A673 (cell line): Measurements from ENCODE around the gene RTN4RL1. TPM values are rescaled to one million over a fixed set of nuclear protein-coding genes. Genes with fewer than 3 reads are reported as not detected.

Experiments
- BruUV-seq: library from RNA; stranded (reverse); fragments of 400-500 nt; replicated peaks from 2 replicates; lab custom pipeline; 2021; lab: Mats Ljungman, UMichigan
- CTCF ChIA-PET: fragments of 300-600 bp; sonication (Branson Sonifier 250); formaldehyde crosslinking; loops from one replicate; lab custom pipeline; 2022; ENCODE audit warnings: antibody characterized with exemption; lab: Charles Lee
- POLR2A ChIA-PET: fragments of 300-600 bp; sonication (Branson Sonifier 250); formaldehyde crosslinking; loops from one replicate; lab custom pipeline; 2022; ENCODE audit warnings: antibody characterized with exemption; ENCODE audit not compliant: low non-redundant PET; lab: Charles Lee
- DNase-seq: peaks from one replicate; pipeline ENCODE4 v3.0.0-alpha.2; 2015; ENCODE audit warnings: low spot score
- H3K27ac ChIP-seq: fragments of 200-600 bp; sonication (generic); 2 replicates; pipeline ENCODE4 v1.5.1; 2016; ENCODE audit warnings: mixed run types, low read depth, mild to moderate bottlenecking, mixed read lengths, antibody characterized with exemption, low read length; ENCODE audit not compliant: poor library complexity, severe bottlenecking
- H3K27me3 ChIP-seq: fragments of 200-600 bp; sonication (generic); replicated peaks from 2 replicates; pipeline ENCODE4 v1.6.1; 2017; ENCODE audit warnings: mixed run types, low read depth, mild to moderate bottlenecking, mixed read lengths, antibody characterized with exemption, low read length; ENCODE audit not compliant: insufficient read depth, poor library complexity
- H3K36me3 ChIP-seq: fragments of 200-600 bp; sonication (generic); 2 replicates; pipeline ENCODE4 v1.6.1; 2016; ENCODE audit warnings: mixed run types, mild to moderate bottlenecking, mixed read lengths, antibody characterized with exemption, low read length; ENCODE audit not compliant: insufficient read depth, poor library complexity, severe bottlenecking
- H3K4me1 ChIP-seq: fragments of 200-600 bp; sonication (generic); 2 replicates; pipeline ENCODE4 v1.6.1; 2017; ENCODE audit warnings: mixed run types, mild to moderate bottlenecking, mixed read lengths, antibody characterized with exemption, low read length; ENCODE audit not compliant: insufficient read depth, poor library complexity, severe bottlenecking
- H3K4me3 ChIP-seq: fragments of 200-600 bp; sonication (generic); 2 replicates; pipeline ENCODE4 v1.5.1; 2016; ENCODE audit warnings: low read depth, mixed run types, mild to moderate bottlenecking, mixed read lengths, low read length; ENCODE audit not compliant: poor library complexity, severe bottlenecking
- H3K9me3 ChIP-seq: fragments of 200-600 bp; sonication (generic); 2 replicates; pipeline ENCODE4 v1.6.1; 2016; ENCODE audit warnings: mixed run types, low read depth, mild to moderate bottlenecking, mixed read lengths, antibody characterized with exemption, low read length; ENCODE audit not compliant: poor library complexity, severe bottlenecking
- CTCF ChIP-seq: fragments of 300-800, 200-600 bp; sonication (generic); conservative IDR thresholded peaks from 2 replicates; pipeline ENCODE4 v1.5.1; 2017; ENCODE audit warnings: low read depth, mild to moderate bottlenecking, antibody characterized with exemption, low read length, moderate library complexity, mixed read lengths
- EZH2 ChIP-seq: fragments of 200-600 bp; sonication (generic); IDR thresholded peaks from 2 replicates; pipeline ENCODE4 v1.6.1; 2017; ENCODE audit warnings: borderline replicate concordance, low read depth, mild to moderate bottlenecking, mixed read lengths, antibody characterized with exemption, low read length; ENCODE audit not compliant: poor library complexity, severe bottlenecking
- intact Hi-C: fragments of 100-400 bp; cut with micrococcal nuclease; formaldehyde crosslinking; loops from one replicate; pipeline ENCODE4 v1.10.0; 2022; ENCODE audit not compliant: unreplicated experiment
- total RNA-seq: library from RNA; stranded (reverse); gene quantifications from 2 replicates; pipeline ENCODE4 v1.2.3, GENCODE V29; 2021

The RTN4RL1 gene
- total RNA-seq, 1 experiment from 2014 or later, result 0.80 TPM

GRCh38 chr17:2011411-2012371 is 13.4 kb downstream of the RTN4RL1 start:
- Histone ChIP-seq H3K36me3 (no peaks in the 10 kb centered on the region), H3K27me3 (no peaks in the 10 kb centered on the region), H3K4me3 (no peak overlapping the region), H3K4me1 (peaks cover 10% of the 10 kb centered on the region), H3K9me3 (no peaks in the 10 kb centered on the region), H3K27ac (no peak overlapping the region)
- POLR2A ChIA-PET, result interaction anchor here (0.5 kb wide), 1 partner anchor 12 kb away, joined by 4 read pairs; no protein-coding TSS in a partner anchor
- TF ChIP-seq EZH2 (no peak), CTCF (no peak)
- CTCF ChIA-PET, result no interaction called here
- intact Hi-C loops, result no loop called here
- BruUV-seq, result no TSS peak
- DNase-seq, result peak; percentile 73

DNA sequence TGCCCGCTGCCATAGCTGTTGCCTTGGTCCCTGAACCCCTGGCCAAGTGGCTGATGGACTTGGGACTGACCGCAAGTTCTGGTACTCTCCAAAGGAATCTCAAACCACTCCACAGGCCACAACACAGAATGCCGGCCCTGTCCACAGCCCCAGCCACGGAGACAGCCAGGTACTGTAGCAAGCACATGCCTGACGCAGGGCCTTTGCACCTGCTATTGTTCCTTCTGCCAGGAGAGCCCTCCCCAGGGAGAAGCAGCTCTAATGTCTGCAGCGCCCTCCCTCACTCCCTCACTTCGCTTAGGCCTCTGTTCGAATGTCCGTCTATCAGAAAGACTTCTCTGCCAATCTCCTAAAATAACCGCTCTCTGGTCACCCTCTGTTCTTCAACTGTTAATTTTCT is 15.4 kb downstream of the RTN4RL1 start:
- TF ChIP-seq EZH2 (no peak), CTCF (no peak)
- Histone ChIP-seq H3K4me3 (no peak overlapping the region), H3K4me1 (peaks cover 10% of the 10 kb centered on the region), H3K27me3 (no peaks in the 10 kb centered on the region), H3K36me3 (no peaks in the 10 kb centered on the region), H3K27ac (no peak overlapping the region), H3K9me3 (no peaks in the 10 kb centered on the region)
- no TSS peak for BruUV-seq
- POLR2A ChIA-PET, result no interaction called here
- no peak for DNase-seq
- intact Hi-C loops, result no loop called here
- CTCF ChIA-PET, result no interaction called here

DNA sequence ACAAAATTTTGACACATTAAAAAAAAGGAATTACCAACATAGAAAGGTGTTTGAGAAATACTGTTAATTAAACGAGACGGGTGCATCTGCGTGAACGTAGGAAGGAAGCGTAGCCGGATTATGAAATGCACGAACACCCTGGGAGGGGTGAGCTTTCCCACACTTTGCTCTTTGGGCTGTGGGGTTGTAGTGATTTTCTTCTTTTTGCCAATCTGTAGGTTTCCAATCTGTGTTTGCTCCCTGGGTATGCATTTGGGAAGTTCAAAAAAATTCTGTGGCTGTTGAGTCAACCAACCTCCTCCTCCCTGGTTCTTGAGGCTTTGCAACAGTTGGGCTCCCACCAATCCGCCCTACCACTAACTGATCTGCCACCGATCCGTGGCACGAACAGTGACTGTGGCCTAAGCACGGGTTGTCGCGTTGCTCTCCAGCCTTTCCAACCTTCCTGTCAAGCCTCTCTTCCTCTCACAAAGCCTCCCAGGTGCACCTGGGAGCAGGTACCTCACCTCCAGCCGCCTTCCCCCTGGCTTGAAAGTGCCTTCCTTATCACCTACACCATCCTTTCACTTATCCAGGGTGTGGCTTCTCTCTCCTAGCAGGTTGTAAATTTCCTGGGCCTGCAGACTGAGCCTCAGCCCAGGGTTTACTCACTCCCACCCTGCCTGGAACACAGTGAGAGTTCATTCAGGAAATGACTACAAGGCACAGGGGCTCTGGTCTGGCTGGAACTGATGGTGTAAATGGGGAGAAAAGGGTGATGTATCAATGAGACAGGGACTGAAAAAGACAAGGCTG is 16.6 kb downstream of the RTN4RL1 start:
- no peaks in the 10 kb centered on the region for H3K36me3 ChIP-seq
- POLR2A ChIA-PET, result no interaction called here
- CTCF ChIA-PET, result no interaction called here

More for the DNA sequence above, 16.6 kb downstream of the RTN4RL1 start:
- Histone ChIP-seq H3K27me3 (no peaks in the 10 kb centered on the region), H3K4me1 (peaks cover 10% of the 10 kb centered on the region), H3K9me3 (no peaks in the 10 kb centered on the region), H3K4me3 (no peak overlapping the region), H3K27ac (no peak overlapping the region)
- intact Hi-C loops, result no loop called here
- DNase-seq, result no peak
- no peak for TF ChIP-seq CTCF
- no peak for TF ChIP-seq EZH2
- BruUV-seq, result no TSS peak
